Endometrial microvascular endothelial cells (primary cell): ENCODE results near the gene EP400. TPM values are rescaled to one million over a fixed set of nuclear protein-coding genes. Genes with fewer than 3 reads are reported as not detected.

Experiments
- in situ Hi-C: cut with HindIII; loops from 2 replicates; pipeline ENCODE4 v1.10.0; 2017; ENCODE audit warnings: low sequenced_read_pairs, low pct_unique_long_range_greater_than_20kb; ENCODE audit errors: inconsistent ontology term
- total RNA-seq: library from RNA; depleted of rRNA; stranded (reverse); fragments of >200 nt; gene quantifications from one replicate; pipeline ENCODE4 v1.2.3, GENCODE V29; 2015; ENCODE audit errors: inconsistent ontology term

Gene EP400, protein sequence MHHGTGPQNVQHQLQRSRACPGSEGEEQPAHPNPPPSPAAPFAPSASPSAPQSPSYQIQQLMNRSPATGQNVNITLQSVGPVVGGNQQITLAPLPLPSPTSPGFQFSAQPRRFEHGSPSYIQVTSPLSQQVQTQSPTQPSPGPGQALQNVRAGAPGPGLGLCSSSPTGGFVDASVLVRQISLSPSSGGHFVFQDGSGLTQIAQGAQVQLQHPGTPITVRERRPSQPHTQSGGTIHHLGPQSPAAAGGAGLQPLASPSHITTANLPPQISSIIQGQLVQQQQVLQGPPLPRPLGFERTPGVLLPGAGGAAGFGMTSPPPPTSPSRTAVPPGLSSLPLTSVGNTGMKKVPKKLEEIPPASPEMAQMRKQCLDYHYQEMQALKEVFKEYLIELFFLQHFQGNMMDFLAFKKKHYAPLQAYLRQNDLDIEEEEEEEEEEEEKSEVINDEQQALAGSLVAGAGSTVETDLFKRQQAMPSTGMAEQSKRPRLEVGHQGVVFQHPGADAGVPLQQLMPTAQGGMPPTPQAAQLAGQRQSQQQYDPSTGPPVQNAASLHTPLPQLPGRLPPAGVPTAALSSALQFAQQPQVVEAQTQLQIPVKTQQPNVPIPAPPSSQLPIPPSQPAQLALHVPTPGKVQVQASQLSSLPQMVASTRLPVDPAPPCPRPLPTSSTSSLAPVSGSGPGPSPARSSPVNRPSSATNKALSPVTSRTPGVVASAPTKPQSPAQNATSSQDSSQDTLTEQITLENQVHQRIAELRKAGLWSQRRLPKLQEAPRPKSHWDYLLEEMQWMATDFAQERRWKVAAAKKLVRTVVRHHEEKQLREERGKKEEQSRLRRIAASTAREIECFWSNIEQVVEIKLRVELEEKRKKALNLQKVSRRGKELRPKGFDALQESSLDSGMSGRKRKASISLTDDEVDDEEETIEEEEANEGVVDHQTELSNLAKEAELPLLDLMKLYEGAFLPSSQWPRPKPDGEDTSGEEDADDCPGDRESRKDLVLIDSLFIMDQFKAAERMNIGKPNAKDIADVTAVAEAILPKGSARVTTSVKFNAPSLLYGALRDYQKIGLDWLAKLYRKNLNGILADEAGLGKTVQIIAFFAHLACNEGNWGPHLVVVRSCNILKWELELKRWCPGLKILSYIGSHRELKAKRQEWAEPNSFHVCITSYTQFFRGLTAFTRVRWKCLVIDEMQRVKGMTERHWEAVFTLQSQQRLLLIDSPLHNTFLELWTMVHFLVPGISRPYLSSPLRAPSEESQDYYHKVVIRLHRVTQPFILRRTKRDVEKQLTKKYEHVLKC (N-terminal part only)
- 10.0 TPM for total RNA-seq

DNA sequence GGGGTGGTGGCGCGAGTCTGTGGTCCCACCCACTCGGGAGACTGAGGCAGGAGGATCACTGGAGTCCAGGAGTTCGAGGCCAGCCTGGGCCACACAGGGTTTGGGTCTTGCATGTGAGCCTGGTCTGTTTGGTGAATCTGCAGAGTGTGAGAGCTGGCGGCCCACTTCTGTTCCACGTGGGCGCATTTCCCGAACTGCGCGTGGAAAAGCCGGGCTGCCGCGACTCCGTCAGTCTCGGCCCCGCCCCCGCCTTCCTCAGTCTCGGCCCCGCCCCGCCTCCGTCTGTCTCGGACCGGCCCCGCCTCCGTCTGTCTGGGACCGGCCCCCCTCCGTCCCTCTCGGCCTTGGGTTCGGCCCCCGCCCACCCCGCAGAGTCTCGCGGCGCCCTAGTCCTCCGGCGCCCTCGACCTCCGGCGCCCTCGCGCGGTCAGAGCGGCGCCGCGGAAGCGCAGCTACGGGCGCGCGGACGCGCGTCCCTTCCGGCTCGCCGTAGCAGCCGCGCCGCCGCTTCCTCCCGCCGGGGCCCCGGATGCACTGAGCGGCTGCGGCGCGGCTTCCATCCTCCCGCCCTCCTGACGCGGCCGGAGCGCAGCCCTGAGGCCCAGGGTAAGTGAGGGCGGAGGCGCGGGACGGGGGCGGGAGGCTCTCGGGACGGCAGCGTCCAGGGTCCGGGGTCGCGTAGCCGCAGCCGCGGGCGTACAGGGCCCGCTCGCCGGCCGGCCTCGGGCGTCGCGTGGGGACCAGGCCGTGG, at the start of gene EP400:
EP400 (plus strand) TSS at position 512 of the 751 bp plus-strand sequence. CDS start 10,678 bp downstream, outside the sequence.
- in situ Hi-C loops = no loop called here

DNA sequence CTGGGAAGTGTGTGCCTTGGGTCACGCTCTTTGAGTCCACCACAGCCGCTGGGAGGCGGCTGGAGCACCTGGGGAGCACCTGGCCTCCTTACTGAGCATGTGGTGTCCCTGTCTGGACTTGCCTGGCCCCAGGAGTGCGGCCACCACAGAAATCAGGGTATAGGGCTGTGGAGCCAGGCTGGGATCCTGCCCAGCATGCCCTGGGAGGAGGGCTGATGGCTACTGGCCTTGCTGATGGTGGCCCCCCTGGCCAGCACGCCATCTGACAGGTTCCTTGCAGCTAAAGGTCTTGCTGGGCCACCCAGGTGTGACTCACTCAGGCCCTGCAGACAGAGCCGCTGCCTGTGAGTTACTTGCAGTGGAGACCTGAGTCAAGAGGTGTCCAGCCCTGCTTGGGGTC, 49.3 kb upstream of the EP400 start:
- in situ Hi-C loops = no loop called here

DNA sequence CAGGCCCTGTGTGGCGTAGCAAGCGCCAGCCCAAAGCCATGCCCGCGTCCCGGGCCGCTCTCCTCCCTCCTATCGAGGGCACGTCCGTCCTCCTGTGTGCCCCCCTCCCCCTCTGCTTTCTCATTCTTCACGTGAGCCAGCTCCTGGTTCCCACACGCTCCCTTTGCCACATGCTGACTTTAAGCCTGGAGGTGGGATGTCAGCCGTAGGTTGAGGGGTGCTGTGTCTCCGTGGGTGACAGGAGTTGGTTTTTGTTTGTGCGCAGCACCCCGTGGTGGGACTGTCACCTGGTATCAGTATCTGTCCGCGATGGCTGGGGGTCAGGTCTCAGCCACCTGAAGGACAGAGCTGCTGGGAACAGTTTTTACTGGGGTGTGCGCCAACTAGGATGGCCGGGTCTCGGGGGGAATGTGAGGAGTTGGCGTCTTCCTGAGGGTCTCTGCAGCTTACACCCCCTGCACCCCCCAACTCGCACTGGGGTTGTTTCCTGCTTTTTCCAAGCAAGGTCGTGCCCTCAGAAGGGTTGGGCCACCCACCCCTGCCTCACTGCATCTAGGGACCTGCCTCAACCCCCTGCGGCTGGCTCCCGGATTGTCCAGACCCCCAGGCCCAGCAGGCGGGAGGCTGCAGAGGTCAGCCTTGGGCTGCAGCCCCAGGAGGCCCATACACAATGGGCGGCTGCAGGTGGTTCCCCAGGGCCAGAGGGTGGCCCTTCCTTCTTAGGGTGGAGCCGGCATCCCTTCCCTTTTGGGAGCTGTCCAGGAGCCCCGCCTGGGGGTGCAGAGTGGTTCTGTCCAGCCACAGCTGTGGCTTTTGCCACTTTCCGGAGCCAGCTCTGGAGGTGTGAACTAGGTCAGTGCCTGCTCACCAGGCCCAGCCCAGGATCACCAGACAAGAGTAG, 48.1 kb upstream of the EP400 start:
- in situ Hi-C loops = no loop called here

DNA sequence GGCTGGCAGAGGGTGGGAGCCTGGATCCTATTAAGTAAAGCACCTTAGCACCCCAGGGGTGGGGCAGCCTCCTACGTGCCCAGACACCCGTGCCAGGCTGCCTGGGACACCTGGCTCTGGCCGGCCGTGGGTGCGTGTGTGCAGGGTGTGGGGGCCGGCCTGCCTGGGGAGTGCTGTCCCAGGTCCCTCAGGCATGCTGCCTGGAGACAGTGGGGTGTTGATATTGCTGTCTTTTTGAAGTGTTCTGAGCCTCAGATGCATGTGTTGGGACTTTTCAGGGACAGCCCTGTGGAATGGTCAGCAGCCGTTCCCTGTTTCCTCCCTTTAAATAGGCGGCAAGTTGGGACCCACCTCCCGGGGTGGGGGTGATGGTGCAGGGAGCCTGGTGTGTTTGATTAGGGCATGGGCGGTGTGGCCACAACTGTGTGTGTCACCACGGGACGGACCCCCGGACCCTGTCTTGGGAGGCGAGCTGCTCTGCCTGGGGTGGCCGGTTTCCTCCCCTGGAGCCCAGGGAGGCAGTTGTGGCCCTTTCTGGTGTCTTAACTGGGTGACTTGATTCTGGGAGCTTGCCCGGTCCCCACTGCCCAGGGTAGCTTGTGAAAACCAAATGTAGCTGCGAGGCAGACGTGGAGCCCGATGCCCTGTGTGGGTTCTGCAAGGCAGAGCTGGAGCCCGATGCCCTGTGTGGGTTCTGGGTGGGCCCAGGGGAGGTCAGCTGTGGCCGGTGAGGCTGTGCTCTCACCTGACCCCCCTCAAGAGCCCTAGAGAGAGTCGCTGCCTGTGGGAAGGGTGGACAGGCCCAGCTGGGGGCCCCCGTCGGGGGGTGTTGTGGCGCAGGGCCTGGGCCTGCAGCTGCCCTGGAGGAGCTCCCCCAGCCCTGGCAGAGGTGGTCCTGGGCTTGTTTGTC, 47.2 kb upstream of the EP400 start:
- in situ Hi-C loops = no loop called here

DNA sequence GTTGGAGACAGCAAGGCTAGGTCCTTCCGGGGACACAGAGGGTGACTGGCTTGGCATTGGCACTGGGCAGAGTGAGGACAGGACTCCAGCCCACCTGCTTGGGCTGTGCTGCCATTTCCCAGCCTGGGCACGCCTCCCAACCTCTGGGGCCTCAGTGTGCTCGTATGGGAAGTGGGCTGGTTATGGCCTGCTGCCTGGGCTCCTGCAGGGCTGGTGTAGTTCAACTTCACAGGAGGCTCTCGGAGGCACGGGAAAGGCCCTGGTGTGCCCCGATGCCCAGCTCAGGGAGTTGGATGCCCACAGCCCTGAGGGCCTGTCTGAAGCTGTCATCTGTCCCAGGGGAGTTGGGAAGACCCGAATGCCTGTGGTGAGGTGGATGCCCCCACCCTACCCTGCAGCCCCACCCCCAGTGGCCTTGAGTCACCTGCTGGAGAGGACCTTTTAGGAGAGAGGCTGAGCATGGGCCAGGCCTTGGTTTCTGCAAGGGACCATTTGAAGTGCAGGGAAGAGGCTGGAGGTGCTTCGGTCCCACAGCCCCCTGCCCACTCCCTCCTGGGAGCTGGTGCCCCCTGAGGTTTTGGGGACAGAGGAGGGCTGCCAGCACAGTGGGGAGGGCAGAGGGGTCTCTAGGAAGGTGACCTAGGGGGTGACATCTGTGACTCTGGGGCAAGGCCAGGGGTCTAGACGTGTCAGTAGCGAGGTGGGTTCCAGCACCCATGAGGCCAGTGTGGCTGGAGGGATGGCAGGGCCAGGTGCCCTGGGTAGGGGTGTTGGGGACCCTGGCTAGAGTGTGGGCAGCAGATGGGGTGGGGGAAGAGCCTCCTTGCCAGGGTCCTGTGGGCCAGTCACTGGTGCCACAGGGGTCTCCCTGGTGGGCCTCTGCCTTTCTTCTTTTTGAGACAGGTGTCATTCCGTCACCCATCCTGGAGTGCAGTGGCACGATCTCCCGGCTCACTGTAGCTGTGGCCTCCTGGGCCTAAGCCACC, 46.2 kb upstream of the EP400 start:
- in situ Hi-C loops = no loop called here

DNA sequence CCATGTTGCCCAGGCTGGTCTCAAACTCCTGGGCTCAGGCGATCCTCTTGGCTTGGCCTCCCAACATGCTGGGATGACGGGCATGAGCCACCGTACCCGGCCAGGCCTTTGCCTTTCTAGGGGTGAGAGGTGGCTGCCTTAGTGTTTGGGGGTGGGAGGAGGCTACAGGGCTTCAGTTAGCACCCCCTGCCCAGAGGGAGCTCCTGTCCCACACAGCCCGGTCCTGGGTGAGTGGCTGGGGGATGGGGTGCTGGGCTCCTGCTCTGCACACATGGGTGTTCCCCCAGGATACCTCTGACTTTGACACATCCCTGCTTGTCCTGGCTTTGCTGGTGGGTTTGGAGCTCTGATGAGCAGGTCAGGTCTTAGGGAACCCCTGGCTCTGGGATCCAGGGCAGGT, 45.4 kb upstream of the EP400 start:
- in situ Hi-C loops = no loop called here

DNA sequence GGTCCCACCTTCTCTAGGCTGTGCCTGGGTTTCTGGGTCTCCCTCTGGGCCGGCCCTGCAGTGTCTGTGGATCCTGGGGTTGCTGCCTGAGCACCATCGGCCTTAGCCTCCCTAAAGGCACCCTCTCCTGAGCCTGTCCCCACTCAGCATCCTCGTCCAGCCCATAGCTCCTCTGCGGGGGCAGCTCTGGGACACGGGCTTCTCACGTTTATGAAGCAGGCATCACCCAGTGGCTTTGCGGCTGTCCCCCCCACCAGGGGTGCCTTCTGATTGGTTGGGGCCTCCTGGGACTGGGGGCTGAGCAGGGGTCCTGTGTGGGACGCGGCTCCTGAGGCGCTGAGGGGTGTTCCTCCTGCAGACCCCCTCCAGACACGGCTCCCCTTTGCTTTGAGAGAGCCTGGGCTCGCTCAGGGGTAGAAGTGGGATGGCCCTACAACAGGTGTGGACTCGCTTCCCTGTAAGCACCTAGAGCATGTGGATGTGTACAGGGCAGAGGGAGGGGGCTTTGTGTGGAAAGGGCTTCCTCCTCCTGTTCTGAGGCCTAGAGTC, 44.6 kb upstream of the EP400 start:
- in situ Hi-C loops = no loop called here

DNA sequence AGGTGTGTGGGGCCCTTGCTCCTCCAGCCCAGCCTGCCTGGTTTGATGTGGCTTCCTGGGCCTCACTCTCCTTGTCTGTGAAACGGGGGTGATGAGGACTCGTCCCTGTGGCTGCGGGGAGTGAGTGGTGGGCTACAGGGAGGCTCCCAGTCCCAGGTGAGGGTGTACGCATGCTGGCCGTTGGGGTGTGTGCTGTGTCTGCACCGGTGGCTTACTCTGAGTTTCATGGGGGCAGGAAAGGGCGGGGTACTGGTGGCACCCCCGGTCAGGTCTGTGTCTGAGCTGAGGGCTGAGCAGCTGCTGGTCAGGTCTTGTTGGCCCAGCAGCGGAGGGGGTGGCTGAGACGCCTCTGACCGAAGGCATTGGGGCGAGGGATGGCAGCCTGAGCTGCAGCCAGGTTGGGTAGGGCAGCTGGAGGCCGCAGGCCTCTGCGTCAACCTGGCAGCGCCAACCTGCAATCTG, 44.1 kb upstream of the EP400 start:
- in situ Hi-C loops = no loop called here

DNA sequence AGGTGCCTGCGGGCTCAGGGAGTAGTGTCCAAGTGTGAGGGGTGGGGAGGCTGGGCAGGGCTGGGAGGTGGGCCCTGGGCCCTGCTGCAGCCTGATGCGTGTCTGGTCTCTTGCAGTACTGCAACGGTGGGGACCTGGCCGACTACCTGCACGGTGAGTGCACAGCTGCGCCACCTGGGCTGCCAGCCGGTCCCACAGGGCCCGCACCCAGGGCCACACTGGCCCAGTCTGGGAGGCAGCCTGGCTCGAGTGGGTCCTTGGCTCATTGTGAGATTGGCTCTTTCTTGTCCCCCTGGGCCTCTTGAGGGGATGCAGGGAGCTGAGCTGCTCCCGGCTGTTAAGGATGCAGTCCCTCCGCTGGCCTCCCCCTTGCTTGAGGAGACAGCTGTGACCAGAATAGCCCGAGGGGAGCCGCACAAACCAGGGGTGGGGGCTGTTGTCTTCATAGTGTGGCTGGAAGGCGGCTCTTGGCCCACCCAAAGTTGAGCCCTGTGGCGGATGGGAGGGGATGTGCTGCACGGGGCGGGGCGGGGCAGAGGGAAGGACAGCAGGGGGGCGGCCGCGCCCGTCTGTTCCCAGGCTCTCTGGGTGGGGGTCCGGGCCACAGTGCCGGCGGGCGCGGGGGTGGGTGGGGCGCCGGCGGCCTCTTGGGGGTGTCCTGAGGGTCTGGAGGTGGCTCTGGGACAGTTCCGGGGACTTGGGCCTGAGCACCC, 42.2 kb upstream of the EP400 start:
- in situ Hi-C loops = no loop called here

DNA sequence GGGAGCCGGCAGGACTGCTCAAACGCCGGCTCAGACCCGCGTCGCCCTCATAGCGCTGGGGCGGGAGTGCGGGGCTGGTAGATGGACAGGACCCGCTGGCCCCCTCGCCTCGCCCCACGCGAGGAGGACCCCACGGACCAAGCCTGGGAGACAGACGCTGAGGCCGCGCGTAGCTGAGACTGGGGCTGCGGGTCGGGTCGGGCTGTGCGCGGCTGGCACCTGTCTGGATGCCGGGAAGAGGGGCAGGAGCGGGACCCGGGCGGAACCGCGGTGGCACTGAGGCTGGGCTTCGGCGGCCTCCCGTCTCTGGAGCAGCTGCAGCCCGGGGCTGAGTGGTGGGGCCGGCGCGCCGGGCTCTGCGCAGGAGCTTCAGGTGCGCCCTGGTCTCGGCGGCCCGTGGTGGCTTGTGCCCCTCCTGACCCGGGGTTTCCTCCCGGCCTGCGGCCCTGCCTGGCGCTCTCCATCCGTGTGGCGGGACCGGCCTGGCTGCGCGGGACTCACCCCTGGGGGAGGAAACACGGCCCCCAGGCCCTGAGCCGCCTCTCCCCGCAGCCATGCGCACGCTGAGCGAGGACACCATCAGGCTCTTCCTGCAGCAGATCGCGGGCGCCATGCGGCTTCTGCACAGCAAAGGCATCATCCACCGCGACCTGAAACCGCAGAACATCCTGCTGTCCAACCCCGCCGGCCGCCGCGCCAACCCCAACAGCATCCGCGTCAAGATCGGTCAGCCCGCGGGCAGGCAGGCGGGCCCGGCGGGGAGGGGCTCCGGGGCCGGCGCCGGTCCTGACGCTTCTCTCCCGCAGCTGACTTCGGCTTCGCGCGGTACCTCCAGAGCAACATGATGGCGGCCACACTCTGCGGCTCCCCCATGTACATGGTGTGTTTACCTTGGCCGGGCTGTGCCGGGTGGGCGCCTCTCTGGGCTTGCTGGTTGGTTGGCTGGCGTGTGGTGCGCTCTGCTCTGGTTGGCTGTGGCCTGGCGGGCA, 41.4 kb upstream of the EP400 start:
- in situ Hi-C loops = no loop called here

DNA sequence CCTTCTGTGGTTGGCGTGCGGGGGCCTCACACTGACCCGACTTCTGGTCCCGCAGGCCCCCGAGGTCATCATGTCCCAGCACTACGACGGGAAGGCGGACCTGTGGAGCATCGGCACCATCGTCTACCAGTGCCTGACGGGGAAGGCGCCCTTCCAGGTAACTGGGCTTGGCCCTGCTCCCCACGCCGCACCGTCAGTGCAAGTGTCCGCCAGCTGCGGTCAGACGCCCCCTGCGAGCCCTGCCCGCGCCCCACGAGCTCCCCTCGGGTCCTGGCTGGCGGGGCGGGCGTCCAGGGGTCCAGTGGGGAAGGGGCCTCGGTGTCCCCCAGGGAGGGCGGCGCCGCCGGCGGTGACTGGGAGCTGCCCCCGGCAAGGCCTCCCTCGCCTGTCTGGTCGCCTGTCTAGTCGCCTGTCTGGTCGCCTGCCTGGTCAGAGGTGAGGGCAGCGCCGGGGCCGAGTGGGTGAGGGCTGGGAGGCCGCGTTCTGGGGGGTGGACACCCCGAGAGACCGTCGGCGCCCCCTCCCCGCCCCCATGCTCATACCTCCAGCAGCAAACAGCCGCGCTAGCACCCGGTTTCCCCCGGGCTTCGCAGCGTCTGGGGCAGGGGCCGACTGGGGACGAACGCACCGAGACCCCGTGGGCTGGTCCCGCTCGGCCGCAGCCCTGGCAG, 40.5 kb upstream of the EP400 start:
- in situ Hi-C loops = no loop called here

DNA sequence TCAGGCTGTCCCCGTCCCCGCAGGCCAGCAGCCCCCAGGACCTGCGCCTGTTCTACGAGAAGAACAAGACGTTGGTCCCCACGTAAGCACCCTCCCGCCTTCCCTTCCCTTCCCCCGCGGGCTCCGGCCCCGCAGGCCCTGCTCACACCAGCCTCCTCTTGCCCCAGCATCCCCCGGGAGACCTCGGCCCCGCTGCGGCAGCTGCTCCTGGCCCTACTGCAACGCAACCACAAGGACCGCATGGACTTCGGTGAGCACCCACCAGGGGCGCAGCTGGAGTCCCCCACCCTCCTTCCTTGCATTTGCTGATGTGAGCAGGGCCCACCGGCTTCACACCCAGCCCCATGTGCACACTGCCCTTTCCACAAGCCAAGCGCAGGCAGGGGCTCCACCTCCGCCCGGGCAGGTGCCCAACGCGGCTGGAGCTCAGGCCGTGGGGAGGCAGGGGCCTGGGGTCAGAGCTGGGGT, 40.0 kb upstream of the EP400 start:
- in situ Hi-C loops = no loop called here
